Nucleus accumbens (tissue), 56 donors: ENCODE measurements around the gene METTL6.
"Not testable (repeated sequence)": the region's sequence is repeated elsewhere in the genome, so short reads cannot be mapped to it uniquely, and the experiment has no call there.

Experiments used
- DNase-seq, 56 donors: peaks; one replicate each; lab custom pipeline; 2025; lab: John Stamatoyannopoulos, UW

METTL6 gene

DNA sequence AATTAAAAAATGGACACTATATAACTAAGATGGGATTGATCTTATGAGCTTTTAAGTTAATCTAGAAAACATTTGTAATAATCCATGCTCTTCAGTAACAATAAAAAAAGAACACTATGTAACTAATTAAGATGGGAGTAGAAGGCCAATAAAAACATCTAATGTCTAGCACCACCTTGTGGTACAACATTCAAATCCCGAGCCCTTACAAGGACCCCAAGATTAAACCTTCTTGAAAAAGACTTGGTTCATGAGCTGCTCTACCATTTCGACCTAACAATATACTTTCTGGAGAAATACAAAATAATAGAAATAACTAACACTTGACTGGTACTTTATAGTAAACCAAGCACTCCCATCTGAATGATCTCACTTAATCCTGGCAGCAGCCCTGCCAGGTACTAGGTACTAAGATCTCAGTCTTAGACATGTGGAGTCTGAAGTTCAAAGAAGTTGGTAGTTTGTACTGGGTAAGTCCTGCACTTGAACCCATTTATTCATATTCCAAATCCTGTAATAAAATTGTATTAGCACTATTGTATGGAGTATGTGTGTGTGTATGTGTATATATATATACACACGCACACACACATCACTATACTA lies 21.8 kb downstream of the METTL6 start:
- DNase-seq: no peak

- no peak for DNase-seq
Measured at GRCh38 chr3:15404767-15405166, 22.6 kb downstream of the METTL6 start.

DNA sequence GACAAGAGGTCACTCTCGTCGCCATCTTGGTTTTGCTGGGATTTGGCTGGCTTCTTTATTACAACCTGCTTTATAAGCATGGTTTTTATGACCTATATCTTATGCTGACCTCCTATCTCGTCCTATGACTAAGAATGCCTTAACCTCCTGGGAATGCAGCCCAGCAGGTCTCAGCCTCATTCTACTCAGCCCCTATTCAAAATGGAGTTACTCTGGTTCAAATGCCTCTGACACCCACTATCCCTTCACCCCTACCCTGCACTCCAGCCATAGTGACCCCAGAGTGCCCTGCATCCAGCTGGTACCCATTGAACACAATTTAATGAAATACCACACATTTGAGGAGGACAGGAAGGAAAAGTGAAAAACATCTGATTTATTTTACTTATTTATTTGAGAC lies 23.4 kb downstream of the METTL6 start:
- no peak for DNase-seq

- no peak for DNase-seq
Measured at GRCh38 chr3:15403495-15403894, 23.8 kb downstream of the METTL6 start.

- peak in 2 of 56 donors; percentile 7 to 9 for DNase-seq
Measured at GRCh38 chr3:15401936-15402335, 25.4 kb downstream of the METTL6 start.

DNA sequence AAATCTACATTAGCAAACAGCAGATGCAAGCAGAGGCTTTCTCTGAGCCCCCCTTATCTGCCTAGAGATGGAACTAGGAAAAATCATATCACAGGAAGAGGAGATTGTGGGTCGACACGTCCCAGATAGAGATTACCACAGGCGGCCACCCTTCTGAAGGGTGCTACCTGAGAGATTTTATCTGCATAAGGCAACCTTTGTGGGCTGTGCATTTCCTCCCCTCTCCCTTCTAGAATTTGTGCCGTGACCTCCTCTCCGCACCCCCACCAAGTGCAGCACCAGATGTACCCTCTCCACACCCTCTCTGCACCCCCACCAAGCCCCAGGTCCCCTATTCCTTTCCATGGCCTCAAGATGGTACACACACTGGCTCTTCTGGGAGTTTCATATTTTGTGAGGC lies 27.4 kb downstream of the METTL6 start:
- no peak for DNase-seq

- not testable (repeated sequence) for DNase-seq
Measured at GRCh38 chr3:15398731-15399133, 28.6 kb downstream of the METTL6 start.

DNA sequence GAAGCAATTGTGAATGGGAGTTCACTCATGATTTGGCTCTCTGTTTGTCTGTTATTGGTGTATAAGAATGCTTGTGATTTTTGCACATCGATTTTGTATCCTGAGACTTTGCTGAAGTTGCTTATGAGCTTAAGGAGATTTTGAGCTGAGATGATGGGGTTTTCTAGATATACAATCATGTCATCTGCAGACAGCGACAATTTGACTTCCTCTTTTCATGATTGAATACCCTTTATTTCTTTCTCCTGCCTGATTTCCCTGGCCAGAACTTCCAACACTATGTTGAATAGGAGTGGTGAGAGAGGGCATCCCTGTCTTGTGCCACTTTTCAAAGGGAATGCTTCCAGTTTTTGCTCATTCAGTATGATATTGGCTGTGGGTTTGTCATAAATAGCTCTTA lies 34.1 kb downstream of the METTL6 start:
- not testable (repeated sequence) for DNase-seq

DNA sequence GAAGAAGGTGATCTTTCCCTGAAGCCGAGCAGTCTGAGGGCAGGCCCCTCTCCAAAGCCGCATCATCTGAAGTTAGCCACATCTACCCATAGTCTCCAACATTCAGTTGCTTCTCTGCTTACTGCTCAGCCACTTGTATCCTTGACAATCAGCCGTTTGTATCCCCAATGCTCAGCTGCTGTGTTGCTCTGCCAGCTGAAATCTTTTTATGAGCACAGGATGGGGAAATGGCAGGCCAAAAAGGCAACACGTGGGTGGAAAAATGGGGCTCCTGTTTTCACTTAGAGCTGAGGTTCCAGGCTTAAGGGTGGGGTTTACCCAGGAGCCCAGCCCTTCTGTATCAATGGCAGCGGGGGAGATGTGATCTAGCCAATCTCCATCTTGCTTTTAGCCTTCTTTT lies 36.3 kb downstream of the METTL6 start:
- DNase-seq: no peak

DNA sequence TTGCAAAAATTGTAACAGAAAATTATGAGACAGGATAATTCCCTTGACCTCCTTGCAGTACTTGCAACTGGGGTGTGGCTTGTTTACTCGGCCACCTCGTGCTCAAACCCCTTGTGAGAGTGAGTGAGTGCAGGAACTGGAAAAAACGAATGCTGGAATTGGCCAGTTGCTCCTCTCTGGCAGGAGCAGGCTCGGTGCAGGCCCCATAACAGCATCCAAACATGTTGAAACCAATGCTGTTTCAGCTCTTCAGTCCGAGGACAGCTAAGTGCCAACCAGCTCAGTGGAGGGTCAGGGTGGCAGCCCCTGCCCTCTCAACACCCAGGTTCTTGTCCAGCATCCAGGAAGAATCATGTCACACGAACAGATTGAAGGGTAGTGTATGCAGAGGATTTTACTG lies 36.9 kb downstream of the METTL6 start:
- no peak for DNase-seq

- DNase-seq: not testable (repeated sequence)
Measured at GRCh38 chr3:15388335-15388734, 39.0 kb downstream of the METTL6 start.

GRCh38 chr3:15387735-15388134 lies 39.6 kb downstream of the METTL6 start:
- DNase-seq: no peak

- DNase-seq: no peak
Measured at GRCh38 chr3:15387171-15387581, 40.2 kb downstream of the METTL6 start.

GRCh38 chr3:15386654-15386955 lies 40.7 kb downstream of the METTL6 start:
- DNase-seq: not testable (repeated sequence)

DNA sequence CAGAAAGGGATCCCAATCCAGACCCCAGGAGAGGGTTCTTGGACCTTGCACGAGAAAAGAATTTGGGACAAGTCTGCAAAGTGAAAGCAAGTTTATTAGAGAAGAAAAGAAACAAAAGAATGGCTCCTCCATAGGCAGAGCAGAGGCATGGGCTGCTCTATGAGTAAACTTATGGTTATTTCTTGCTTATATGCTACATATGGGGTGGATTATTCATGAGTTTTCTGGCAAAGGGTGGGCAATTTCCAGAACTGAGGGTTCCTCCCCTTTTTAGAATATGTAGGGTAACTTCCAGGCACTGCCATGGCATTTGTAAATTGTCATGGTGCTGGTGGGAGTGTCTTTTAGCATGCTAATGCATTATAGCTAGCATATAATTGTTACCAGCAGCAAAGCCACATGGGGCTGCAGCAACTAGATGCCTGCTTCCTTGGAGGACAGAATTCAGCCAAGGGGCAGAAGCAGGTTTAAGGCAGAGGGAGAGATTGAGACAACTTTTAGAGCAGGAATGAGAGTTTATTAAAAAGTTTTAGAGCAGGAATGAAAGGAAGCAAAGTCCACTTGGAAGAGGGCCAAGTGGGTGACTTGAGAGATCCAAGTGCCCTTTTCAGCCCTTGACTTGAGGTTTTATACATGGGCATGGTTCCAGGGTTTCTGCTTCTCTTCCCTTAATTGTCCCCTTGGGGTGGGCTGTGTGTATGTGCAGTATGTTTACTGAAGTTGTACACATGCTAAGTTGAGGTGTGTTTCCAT lies 41.3 kb downstream of the METTL6 start:
- DNase-seq: no peak

DNA sequence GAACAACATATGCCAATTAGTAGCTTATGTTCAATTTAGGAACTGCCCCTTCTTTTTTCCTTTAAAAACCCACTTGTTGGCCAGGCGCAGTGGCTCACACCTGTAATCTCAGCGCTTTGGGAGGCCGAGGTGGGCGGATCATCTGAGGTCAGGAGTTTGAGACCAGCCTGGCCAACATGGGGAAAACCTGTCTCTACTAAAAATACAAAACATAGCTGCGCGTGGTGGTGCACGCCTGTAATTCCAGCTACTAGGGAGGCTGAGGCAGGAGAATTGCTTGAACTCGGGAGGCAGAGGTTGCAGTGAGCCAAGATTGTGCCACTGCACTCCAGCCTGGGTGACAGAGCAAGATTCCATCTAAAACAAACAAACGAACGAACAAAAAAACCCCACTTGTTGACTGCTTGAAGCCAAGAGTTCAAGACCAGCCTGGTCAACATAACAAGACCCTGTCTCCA lies 42.1 kb downstream of the METTL6 start:
- DNase-seq: not testable (repeated sequence)

GRCh38 chr3:15384510-15385237 lies 42.7 kb downstream of the METTL6 start:
- DNase-seq: no peak

DNA sequence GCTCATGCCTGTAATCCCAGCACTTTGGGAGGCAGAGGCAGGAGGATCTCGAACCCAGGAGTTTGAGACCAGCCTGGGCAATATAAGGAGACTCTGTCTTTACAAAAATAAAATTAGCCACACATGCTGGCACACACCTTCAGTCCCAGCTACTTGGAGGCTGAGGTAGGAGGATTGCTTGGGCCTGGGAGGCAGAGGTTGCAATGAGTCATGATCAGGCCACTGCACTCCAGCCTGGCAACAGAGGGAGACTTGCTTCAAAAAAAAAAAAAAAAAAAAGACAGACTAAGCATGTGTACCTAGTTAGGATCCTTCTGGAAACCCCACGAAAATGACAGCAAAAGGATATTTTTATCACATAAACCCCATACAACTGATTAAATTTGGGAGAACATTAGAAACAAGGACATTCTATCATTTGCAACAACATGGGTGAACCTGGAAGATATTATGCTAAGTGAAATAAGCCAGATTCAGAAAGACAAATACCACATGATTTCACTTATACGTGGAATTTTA lies 44.9 kb downstream of the METTL6 start:
- DNase-seq: no peak

- no peak for DNase-seq
Measured at GRCh38 chr3:15380980-15381890, 46.1 kb downstream of the METTL6 start.
